WI38 (cell line): ENCODE data around the gene CAPZB.
"Not testable (repeated sequence)": the region's sequence is repeated elsewhere in the genome, so short reads cannot be mapped to it uniquely, and the experiment has no call there.

ENCODE experiments used
- H3K4me3 ChIP-seq: 2 replicates; pipeline ENCODE4 v1.5.1; 2011; ENCODE audit warnings: low read depth, mild to moderate bottlenecking, control low read depth, low read length
- TF ChIP-seq, protein P1 (sequence below): IDR thresholded peaks from 2 replicates; pipeline ENCODE4 v1.5.1; 2012; ENCODE audit warnings: low read depth, mild to moderate bottlenecking, control low read depth, low read length

The CAPZB gene

DNA sequence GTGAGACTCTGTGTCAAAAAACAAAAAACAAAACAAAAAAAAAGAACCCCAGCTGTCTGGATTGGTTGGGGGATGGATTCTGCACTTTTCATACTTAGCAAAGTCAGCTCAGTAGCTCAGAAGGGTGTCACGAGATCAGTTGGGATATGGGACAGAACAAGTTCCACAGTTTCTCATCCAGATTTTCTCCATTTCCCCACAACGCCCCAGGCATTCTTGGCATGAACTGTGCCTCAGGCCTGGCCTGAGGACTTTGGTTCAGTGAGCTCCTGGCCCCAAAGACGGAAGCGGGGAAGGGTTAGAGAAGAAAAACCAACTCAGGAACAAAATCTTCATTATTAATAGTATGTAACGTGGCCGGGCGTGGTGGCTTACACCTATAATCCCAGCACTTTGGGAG, 175.3 kb downstream of the CAPZB start:
- TF ChIP-seq, protein P1, sequence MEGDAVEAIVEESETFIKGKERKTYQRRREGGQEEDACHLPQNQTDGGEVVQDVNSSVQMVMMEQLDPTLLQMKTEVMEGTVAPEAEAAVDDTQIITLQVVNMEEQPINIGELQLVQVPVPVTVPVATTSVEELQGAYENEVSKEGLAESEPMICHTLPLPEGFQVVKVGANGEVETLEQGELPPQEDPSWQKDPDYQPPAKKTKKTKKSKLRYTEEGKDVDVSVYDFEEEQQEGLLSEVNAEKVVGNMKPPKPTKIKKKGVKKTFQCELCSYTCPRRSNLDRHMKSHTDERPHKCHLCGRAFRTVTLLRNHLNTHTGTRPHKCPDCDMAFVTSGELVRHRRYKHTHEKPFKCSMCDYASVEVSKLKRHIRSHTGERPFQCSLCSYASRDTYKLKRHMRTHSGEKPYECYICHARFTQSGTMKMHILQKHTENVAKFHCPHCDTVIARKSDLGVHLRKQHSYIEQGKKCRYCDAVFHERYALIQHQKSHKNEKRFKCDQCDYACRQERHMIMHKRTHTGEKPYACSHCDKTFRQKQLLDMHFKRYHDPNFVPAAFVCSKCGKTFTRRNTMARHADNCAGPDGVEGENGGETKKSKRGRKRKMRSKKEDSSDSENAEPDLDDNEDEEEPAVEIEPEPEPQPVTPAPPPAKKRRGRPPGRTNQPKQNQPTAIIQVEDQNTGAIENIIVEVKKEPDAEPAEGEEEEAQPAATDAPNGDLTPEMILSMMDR, result no peak
- H3K4me3 ChIP-seq, result no peak overlapping the region

DNA sequence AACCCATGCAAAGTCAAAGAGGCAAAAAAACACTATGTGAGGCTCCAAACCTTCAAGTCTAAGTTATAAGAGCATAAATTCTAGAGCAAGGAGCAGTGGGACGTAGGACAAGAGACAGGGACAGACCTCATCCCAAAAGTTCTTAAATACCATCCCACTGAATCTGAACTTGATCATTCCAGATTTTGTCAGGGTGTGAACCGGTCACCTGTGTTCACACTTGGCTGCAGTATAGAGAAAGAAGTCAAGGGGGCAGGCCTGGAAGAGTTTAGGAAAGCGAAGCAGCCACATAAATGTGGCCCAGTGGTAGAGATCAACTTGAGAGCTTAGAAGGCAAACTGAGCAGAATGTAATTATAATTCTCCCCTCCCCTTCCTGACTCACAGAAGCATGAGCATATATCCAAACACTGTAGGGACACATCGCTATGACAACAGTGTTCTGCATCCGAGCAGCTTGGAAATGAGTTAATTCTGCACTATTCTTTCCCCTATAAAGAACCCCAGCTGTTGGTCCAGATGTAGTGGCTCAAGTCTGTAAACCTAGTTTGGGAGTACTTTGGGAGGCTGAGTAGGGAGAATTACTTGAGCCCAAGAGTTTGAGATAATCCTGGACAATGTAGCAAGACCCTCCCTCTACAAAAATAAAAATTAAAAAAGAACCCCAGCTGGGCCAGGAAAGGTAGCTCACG, 176.1 kb downstream of the CAPZB start:
- H3K4me3 ChIP-seq, result no peak overlapping the region
- TF ChIP-seq, protein P1, result no peak

DNA sequence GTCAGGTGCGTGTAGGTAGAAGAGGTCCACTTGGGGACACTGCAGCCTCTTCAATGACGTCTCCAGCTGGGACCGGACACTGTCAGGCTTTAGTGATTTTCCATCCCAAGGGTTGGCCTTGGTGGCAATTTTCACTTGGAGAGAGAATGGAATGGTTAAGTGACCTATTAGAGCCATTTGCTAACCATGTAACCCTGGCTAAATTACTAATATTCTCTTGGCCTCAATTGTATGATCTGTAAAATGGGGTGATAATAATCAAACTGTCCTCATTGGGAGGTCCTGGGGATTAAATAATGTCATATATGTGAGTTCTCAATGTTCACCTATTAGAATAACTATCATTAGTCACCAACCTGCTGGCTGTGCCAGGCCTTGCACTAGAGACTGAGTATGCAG, 176.8 kb downstream of the CAPZB start:
- no peak overlapping the region for H3K4me3 ChIP-seq
- TF ChIP-seq, protein P1, result no peak

DNA sequence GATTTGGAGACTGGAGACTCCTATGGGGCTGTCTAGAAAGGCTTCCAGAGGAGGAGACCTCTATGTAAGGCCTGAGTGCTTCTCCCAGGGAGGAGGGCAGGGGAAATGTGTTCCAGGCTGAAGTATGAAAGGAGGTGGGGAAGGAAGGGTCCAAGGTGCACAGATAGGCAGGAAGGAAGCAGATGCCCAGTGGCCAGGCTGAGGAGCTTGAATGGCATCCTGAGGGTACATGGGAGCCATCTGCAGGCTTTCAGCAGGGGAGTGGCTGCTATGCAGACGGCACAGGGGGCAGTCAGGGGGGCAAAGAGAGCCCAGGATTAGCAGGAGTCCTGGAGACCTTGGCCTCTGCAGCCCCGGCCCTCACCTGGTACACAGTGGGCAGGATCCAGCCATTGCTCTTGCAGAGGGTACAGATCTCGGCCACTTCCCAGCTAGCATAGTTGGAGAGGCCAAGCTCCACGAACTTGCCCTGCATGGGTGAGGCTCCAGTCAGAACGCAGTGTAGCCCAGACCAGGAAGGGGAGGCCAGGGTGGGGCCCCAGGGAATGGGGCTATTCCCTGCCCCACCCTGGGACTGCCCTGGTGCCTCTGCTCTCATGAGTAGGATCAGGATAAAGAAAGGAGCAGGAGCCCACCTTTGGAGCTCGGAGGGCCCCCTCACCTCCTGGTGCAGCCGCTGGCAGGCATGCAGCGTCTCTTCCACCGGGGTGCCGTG, 177.4 kb downstream of the CAPZB start:
- TF ChIP-seq, protein P1, result no peak
- no peak overlapping the region for H3K4me3 ChIP-seq

DNA sequence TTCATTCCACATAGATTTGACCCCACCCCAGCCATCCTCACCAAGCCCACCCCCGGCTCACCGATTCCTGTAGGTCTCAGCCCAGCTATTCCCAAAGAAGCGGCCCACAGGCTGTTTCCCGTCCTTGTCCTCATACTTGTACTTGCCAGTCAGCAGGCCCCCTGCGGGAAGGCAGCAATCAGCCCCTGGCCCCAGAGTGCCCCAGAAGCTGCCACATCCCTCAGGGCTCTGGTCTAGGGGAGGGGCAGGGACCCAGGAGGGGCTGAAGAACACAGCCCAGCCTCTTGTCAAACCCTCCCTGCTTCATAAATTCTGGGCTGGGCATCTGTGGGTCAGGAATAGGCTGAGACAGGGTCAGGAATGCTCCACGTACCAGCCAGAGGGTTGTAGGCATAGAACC, 178.4 kb downstream of the CAPZB start:
- H3K4me3 ChIP-seq, result no peak overlapping the region
- TF ChIP-seq, protein P1, result no peak

DNA sequence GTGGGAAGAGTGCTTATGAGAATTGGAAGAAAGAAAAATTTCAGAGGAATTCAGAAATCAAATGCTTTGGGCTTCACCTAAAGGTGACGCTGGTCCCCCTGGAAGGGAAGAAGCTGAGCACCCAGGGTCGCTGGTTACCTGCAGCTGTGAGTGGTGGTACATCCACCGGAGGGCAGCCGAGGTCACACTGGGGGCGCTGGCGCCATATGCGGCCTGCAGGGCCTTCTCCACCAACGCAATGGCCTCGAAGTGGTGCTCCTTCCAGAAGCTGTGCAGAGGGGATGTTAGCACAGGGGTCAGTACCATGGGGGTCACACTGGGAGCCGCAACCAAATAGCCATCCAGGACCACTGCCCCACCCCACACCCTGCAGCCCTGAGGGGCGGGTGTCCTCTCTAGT, 179.5 kb downstream of the CAPZB start:
- TF ChIP-seq, protein P1, result no peak
- no peak overlapping the region for H3K4me3 ChIP-seq

DNA sequence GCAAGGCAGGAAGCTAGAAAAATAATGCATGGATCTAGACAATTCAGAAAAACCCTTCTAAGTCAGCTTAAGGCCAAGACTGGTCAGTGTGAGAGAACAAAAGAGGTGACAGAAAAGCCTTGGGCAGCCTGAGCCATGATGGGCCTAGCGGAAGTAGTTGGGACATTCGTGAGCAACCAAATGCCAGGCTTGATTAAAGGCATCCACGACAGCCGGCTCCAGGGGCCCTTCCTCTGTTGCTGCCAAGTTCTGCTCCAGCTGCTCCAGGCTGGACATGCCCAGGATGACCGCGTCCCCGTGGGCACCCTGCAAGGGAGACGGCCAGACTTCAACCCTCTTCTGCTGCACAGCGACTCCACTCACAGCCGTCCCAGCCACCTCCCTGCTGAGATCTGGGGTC, 181.3 kb downstream of the CAPZB start:
- H3K4me3 ChIP-seq, result not testable (repeated sequence)

DNA sequence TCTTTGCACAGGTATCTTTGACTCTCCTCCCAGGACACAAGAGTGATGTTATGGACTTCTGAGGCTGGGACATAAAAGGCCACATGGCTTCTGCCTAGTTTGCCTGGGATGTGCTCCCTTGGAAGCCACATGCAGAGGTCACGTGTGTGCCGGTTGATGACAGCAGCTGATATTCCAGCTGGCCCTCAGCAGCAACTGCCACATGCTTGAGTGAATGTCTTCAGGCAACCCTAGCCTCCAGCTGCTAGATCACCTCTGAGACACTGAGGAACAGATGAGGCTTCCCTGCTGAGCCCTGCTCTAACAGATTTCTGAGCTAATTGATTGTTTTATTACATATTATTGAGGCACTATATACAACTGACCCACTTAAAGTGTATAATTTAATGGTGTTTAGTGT, 185.1 kb downstream of the CAPZB start:
- no peak overlapping the region for H3K4me3 ChIP-seq
- TF ChIP-seq, protein P1, result no peak
